HepG2 (cell line): ENCODE results near the gene AP5B1. TPM values are rescaled to one million over a fixed set of nuclear protein-coding genes. Genes with fewer than 3 reads are reported as not detected.
"Not testable (repeated sequence)": the region's sequence is repeated elsewhere in the genome, so short reads cannot be mapped to it uniquely, and the experiment has no call there.

ENCODE experiments used
- ATAC-seq: fragments of 200-7000 bp; cut with Tn5 transposase; 3 replicates; pipeline ENCODE4 v1.9.1; 2020; ENCODE audit warnings: mild to moderate bottlenecking, moderate library complexity
- BruUV-seq: library from RNA; stranded (reverse); fragments of 400-500 nt; replicated peaks from 2 replicates; lab custom pipeline; 2021; lab: Mats Ljungman, UMichigan
- CTCF ChIA-PET: fragments of 300-600 bp; formaldehyde crosslinking; extraction: SDS; loops from one replicate; lab custom pipeline; 2021; ENCODE audit warnings: low total read pairs, inconsistent platforms, low intra/inter-chr PET ratio; lab: Yijun Ruan, JAX
- POLR2A ChIA-PET: fragments of 350-600 bp; sonication (Branson Sonifier 250); formaldehyde crosslinking; loops from one replicate; lab custom pipeline; 2020; ENCODE audit warnings: antibody characterized with exemption, inconsistent platforms; lab: Yijun Ruan, JAX
- DNase-seq: peaks from one replicate; pipeline ENCODE4 v3.0.0-alpha.2; 2015; ENCODE audit warnings: low spot score
- FAIRE-seq: peaks from 3 replicates; lab custom pipeline; 2011; peaks lifted over from hg19 to GRCh38; lab: Jason Lieb, UNC
- H2AFZ ChIP-seq: one replicate; pipeline ENCODE4 v1.6.1; 2011; ENCODE audit warnings: low read length, inconsistent platforms
- H3K27ac ChIP-seq: fragments of 300-600 bp; 3 replicates; pipeline ENCODE4 v1.8.0; 2011; ENCODE audit warnings: mixed run types, mild to moderate bottlenecking, mixed read lengths, low read length, inconsistent platforms; ENCODE audit not compliant: insufficient read depth; ENCODE audit errors: extremely low read length
- H3K27me3 ChIP-seq, 2 experiments: fragments of 200-600 bp in 1 of 2; 2 replicates in 1 of 2; 3 replicates in 1 of 2; pipeline versions ENCODE4 v1.6.0 to v1.8.0; 2011; ENCODE audit warnings: low read length in 2 of 2, mild to moderate bottlenecking in 2 of 2, moderate library complexity in 2 of 2, inconsistent platforms in 1 of 2; ENCODE audit not compliant: insufficient read depth in 2 of 2, control insufficient read depth in 1 of 2
- H3K36me3 ChIP-seq, 2 experiments: fragments of 200-600 bp in 1 of 2; replicated peaks in 1 of 2; 2 replicates in 1 of 2; 3 replicates in 1 of 2; pipeline versions ENCODE4 v1.5.1 to v1.8.0; 2011; ENCODE audit warnings: low read length in 2 of 2, inconsistent platforms in 1 of 2; ENCODE audit not compliant: insufficient read depth in 2 of 2, control insufficient read depth in 1 of 2
- H3K4me1 ChIP-seq: 2 replicates; pipeline ENCODE4 v1.5.1; 2012; ENCODE audit warnings: low read length, inconsistent platforms; ENCODE audit not compliant: insufficient read depth
- H3K4me2 ChIP-seq: 2 replicates; pipeline ENCODE4 v1.6.0; 2011; ENCODE audit warnings: low read depth, low read length, inconsistent platforms
- H3K4me3 ChIP-seq, 3 experiments: fragments of 200-600 bp in 1 of 3; sonication (generic), shearing (Covaris generic) in 1 of 3; replicated peaks in 1 of 3; 2 replicates each; pipeline ENCODE4 v1.5.1; 2011 to 2016; ENCODE audit warnings: low read length in 3 of 3, inconsistent platforms in 2 of 3, low read depth in 2 of 3, mild to moderate bottlenecking in 2 of 3, control low read depth in 1 of 3, mixed read lengths in 1 of 3; ENCODE audit not compliant: insufficient read depth in 1 of 3
- H3K79me2 ChIP-seq: one replicate; pipeline ENCODE4 v1.6.1; 2011; ENCODE audit warnings: low read length, inconsistent platforms; ENCODE audit not compliant: insufficient read depth
- H3K9ac ChIP-seq: 2 replicates; pipeline ENCODE4 v1.6.0; 2011; ENCODE audit warnings: mild to moderate bottlenecking, low read depth, low read length, inconsistent platforms; ENCODE audit not compliant: insufficient read depth
- H3K9me3 ChIP-seq: 2 replicates; pipeline ENCODE4 v1.5.1; 2012; ENCODE audit warnings: mild to moderate bottlenecking, low read length
- H4K20me1 ChIP-seq: 2 replicates; pipeline ENCODE4 v1.6.0; 2011; ENCODE audit warnings: inconsistent platforms, mild to moderate bottlenecking, low read length, moderate library complexity; ENCODE audit not compliant: insufficient read depth
- BCL6 ChIP-seq: IDR thresholded peaks from 2 replicates; pipeline ENCODE4 v1.6.1; 2016; ENCODE audit warnings: missing genetic modification reagents, missing compliant biosample characterization
- ZNF558 ChIP-seq: sonication (generic); formaldehyde crosslinking; IDR thresholded peaks from 2 replicates; pipeline ENCODE4 v1.9.0; 2022; ENCODE audit warnings: mild to moderate bottlenecking, missing genetic modification reagents, borderline replicate concordance
- WGBS: methylation state at CpG from one replicate; pipeline ENCODE4 v1.1.6; 2017; ENCODE audit warnings: low lambda C conversion rate; 5-methylcytosine and 5-hydroxymethylcytosine counted together
- in situ Hi-C: cut with HindIII; loops from 2 replicates; pipeline ENCODE4 v1.10.0; 2017; ENCODE audit warnings: low pct_unique_long_range_greater_than_20kb; ENCODE audit not compliant: extremely low pct_ligation_motif_present
- intact Hi-C: fragments of 100-400 bp; cut with micrococcal nuclease; formaldehyde crosslinking; loops from one replicate; pipeline ENCODE4 v1.10.0; 2022; ENCODE audit not compliant: unreplicated experiment
- polyA plus RNA-seq, 8 experiments: library from polyadenylated mRNA; depleted of rRNA in 3 of 8; stranded (reverse) in 7 of 8; unstranded in 1 of 8; fragments of >200 nt; fragmentation: Illumina TruSeq in 4 of 8; extraction: Trizol in 4 of 8; gene quantifications; 2 replicates each; pipeline versions ENCODE4 v1.2.1 to v1.2.3, GENCODE V29; 2011 to 2016; ENCODE audit warnings: low read depth in 4 of 8, missing spikeins in 1 of 8, mixed read lengths in 1 of 8; ENCODE audit not compliant: insufficient read depth in 1 of 8
- total RNA-seq, 5 experiments: library from RNA; depleted of rRNA; stranded (reverse); fragments of >200 nt; fragmentation: Illumina TruSeq; extraction: Trizol; gene quantifications; 2 replicates each; pipeline ENCODE4 v1.2.3, GENCODE V29; 2016; ENCODE audit warnings: low read depth in 1 of 5

The AP5B1 gene
- total and polyA plus RNA-seq, 2 of the 13 experiments (the other 11 are each of a cell fraction or from before 2014, with no cell fraction given) = 1.7 to 4.4 TPM

DNA sequence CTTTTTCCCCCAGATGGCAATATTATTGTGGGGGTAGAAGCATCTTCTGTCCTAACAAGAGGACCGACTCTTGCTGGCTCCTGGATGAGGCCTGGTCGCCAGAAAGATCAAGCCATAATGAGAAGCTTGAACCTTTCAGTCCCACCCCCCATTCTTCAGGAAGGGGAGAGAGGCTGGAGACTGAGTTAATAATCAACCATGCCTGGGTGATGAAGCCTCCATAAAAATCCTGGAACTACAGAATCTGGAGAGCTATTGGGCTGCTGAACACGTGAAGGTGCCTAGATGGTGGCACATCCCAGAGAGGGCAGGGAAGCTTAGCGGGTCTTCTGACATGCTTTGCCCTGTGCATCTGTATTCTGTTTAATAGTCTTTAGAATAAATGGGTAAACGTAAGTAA lies 16.3 kb downstream of the AP5B1 start (continued):
- TF ChIP-seq ZNF558 (CRISPR knock-in tag) = no peak

DNA sequence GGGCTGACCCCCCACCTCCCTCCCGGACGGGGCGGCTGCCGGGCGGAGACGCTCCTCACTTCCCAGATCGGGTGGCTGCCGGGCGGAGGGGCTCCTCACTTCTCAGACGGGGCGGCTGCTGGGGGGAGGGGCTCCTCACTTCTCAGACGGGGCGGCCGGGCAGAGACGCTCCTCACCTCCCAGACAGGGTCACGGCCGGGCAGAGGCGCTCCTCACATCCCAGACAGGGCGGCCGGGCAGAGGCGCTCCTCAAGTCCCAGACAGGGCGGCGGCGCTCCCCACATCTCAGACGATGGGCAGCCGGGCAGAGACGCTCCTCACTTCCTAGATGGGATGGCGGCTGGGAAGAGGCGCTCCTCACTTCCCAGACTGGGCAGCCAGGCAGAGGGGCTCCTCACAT lies 18.0 kb downstream of the AP5B1 start:
- in situ Hi-C loops, H3K4me2 ChIP-seq, DNase-seq, H3K27me3 ChIP-seq, POLR2A ChIA-PET, H3K9me3 ChIP-seq, CTCF ChIA-PET, H3K4me3 ChIP-seq, intact Hi-C loops, ATAC-seq, FAIRE-seq, H4K20me1 ChIP-seq, H2AFZ ChIP-seq, H3K79me2 ChIP-seq, H3K27ac ChIP-seq, H3K36me3 ChIP-seq, BruUV-seq, H3K9ac ChIP-seq: not testable (repeated sequence)
- peaks cover 24% of the 10 kb centered on the region for H3K4me1 ChIP-seq
- 75% methylated on average over 7 of the region's 29 CpGs for WGBS

DNA sequence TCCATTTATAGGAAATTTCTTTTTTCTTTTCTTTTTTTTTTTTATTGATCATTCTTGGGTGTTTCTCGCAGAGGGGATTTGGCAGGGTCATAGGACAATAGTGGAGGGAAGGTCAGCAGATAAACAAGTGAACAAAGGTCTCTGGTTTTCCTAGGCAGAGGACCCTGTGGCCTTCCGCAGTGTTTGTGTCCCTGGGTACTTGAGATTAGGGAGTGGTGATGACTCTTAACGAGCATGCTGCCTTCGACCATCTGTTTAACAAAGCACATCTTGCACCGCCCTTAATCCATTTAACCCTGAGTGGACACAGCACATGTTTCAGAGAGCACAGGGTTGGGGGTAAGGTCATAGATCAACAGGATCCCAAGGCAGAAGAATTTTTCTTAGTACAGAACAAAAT lies 18.6 kb downstream of the AP5B1 start:
- H3K4me1 ChIP-seq = peaks cover 24% of the 10 kb centered on the region
- ATAC-seq, BruUV-seq, intact Hi-C loops, H3K36me3 ChIP-seq, H4K20me1 ChIP-seq, H3K4me3 ChIP-seq, CTCF ChIA-PET, H3K27me3 ChIP-seq, FAIRE-seq, POLR2A ChIA-PET, H3K9me3 ChIP-seq, H3K79me2 ChIP-seq, H3K4me2 ChIP-seq, DNase-seq, in situ Hi-C loops, H3K9ac ChIP-seq, H2AFZ ChIP-seq, H3K27ac ChIP-seq: not testable (repeated sequence)
- WGBS = 2% methylated on average over 5 of the region's 5 CpGs
- TF ChIP-seq BCL6 = 0 out of 2 replicates have a peak, but pooled peaks have one; percentile 19
